WI38 (cell line): Measurements from ENCODE around the gene SOX12.
"Not testable (repeated sequence)": the region's sequence is repeated elsewhere in the genome, so short reads cannot be mapped to it uniquely, and the experiment has no call there.

Experiments
- H3K4me3 ChIP-seq: 2 replicates; pipeline ENCODE4 v1.5.1; 2011; ENCODE audit warnings: low read depth, mild to moderate bottlenecking, control low read depth, low read length
- CTCF ChIP-seq: IDR thresholded peaks from 2 replicates; pipeline ENCODE4 v1.5.1; 2012; ENCODE audit warnings: low read depth, mild to moderate bottlenecking, control low read depth, low read length

SOX12 gene

GRCh38 chr20:348972-349841 lies 23.9 kb downstream of the SOX12 start:
- H3K4me3 ChIP-seq = no peak overlapping the region
- no peak for TF ChIP-seq CTCF

- H3K4me3 ChIP-seq = no peak overlapping the region
- no peak for TF ChIP-seq CTCF
These were observed 27.8 kb downstream of the SOX12 start for GRCh38 chr20:353166-353565.

- H3K4me3 ChIP-seq = no peak overlapping the region
- peak; percentile 84 for TF ChIP-seq CTCF
These were observed 29.1 kb downstream of the SOX12 start for GRCh38 chr20:354298-354977.

GRCh38 chr20:356154-356553 lies 30.8 kb downstream of the SOX12 start:
- not testable (repeated sequence) for H3K4me3 ChIP-seq

GRCh38 chr20:356745-357144 lies 31.4 kb downstream of the SOX12 start:
- TF ChIP-seq CTCF = no peak
- no peak overlapping the region for H3K4me3 ChIP-seq

- no peak for TF ChIP-seq CTCF
- H3K4me3 ChIP-seq = no peak overlapping the region
These were observed 33.7 kb downstream of the SOX12 start for GRCh38 chr20:358891-359555.

- H3K4me3 ChIP-seq = no peak overlapping the region
- TF ChIP-seq CTCF = no peak
These were observed 36.2 kb downstream of the SOX12 start for GRCh38 chr20:361561-361960.
